Activated T-cell treated with anti-CD3 and anti-CD28 coated beads, Interleukin-2, amount 50 U/mL, for 24 hours (primary cell): ENCODE measurements around the gene THOC6.

ENCODE experiments used
- DNase-seq: peaks from one replicate; pipeline ENCODE4 v3.0.0-alpha.2; 2020
- H3K27ac Mint-ChIP-seq: 2 replicates; pipeline ENCODE4 v1.8.0; 2020; ENCODE audit warnings: mild to moderate bottlenecking, mixed read lengths
- H3K27me3 Mint-ChIP-seq: 2 replicates; pipeline ENCODE4 v1.8.0; 2020; ENCODE audit warnings: mixed read lengths
- H3K36me3 Mint-ChIP-seq: 2 replicates; pipeline ENCODE4 v1.8.0; 2020; ENCODE audit warnings: low read depth, mixed read lengths
- H3K4me1 Mint-ChIP-seq: 2 replicates; pipeline ENCODE4 v1.8.0; 2020; ENCODE audit warnings: low read depth, mixed read lengths
- H3K4me3 Mint-ChIP-seq: 2 replicates; pipeline ENCODE4 v1.8.0; 2020; ENCODE audit warnings: mild to moderate bottlenecking, moderate library complexity, mixed read lengths
- H3K9me3 Mint-ChIP-seq: 2 replicates; pipeline ENCODE4 v1.8.0; 2020; ENCODE audit warnings: mixed read lengths

The THOC6 gene

GRCh38 chr16:3017794-3018506 lies 5.9 kb upstream of the THOC6 start, which contains the start of gene CLDN6:
Gene CLDN6, minus strand, starts transcription at chr16:3018183. Its CDS starts 2,162 bp downstream, at chr16:3016021.
- Mint-ChIP-seq H3K36me3 (peaks cover 1% of the 10 kb centered on the region), H3K27ac (no peak within 1 kb of the TSS), H3K9me3 (no peaks in the 10 kb centered on the region), H3K4me3 (no peak within 1 kb of the TSS), H3K27me3 (peaks cover 23% of the 10 kb centered on the region), H3K4me1 (peaks cover 36% of the 10 kb centered on the region)
- no peak for DNase-seq

- H3K27ac Mint-ChIP-seq = peak overlapping the region; percentile 87
- H3K9me3 Mint-ChIP-seq = no peaks in the 10 kb centered on the region
- peaks cover 5% of the 10 kb centered on the region for H3K36me3 Mint-ChIP-seq
- peaks cover 48% of the 10 kb centered on the region for H3K4me1 Mint-ChIP-seq
- peaks cover 16% of the 10 kb centered on the region for H3K27me3 Mint-ChIP-seq
- DNase-seq = no peak
- peak overlapping the region; percentile 88 for H3K4me3 Mint-ChIP-seq
Observed at GRCh38 chr16:3019594-3020246, 4.1 kb upstream of the THOC6 start.

- peak; percentile 80 for DNase-seq
- Mint-ChIP-seq H3K4me1 (peaks cover 52% of the 10 kb centered on the region), H3K27ac (peak within 1 kb of the TSS; percentile 99), H3K9me3 (no peaks in the 10 kb centered on the region), H3K36me3 (peaks cover 5% of the 10 kb centered on the region), H3K27me3 (peaks cover 14% of the 10 kb centered on the region), H3K4me3 (peak within 1 kb of the TSS; percentile 88)
Observed at GRCh38 chr16:3020247-3020603, 3.6 kb upstream of the THOC6 start, which contains the start of gene TNFRSF12A. Gene TNFRSF12A, plus strand, starts transcription at chr16:3020368. Its CDS starts 30 bp downstream, at chr16:3020398.

- Mint-ChIP-seq H3K4me1 (peaks cover 56% of the 10 kb centered on the region), H3K9me3 (no peaks in the 10 kb centered on the region), H3K36me3 (peaks cover 11% of the 10 kb centered on the region), H3K27ac (peak overlapping the region; percentile 99), H3K4me3 (peak overlapping the region; percentile 88), H3K27me3 (peaks cover 14% of the 10 kb centered on the region)
- DNase-seq = peak; percentile 70
Observed at GRCh38 chr16:3020604-3021448, 3.0 kb upstream of the THOC6 start.

- H3K27me3 Mint-ChIP-seq = peaks cover 14% of the 10 kb centered on the region
- H3K4me1 Mint-ChIP-seq = peaks cover 56% of the 10 kb centered on the region
- peak overlapping the region; percentile 88 for H3K4me3 Mint-ChIP-seq
- peaks cover 19% of the 10 kb centered on the region for H3K36me3 Mint-ChIP-seq
- H3K27ac Mint-ChIP-seq = peak overlapping the region; percentile 99
- no peaks in the 10 kb centered on the region for H3K9me3 Mint-ChIP-seq
- peak; percentile 85 for DNase-seq
Observed at GRCh38 chr16:3021449-3022207, 2.2 kb upstream of the THOC6 start.

GRCh38 chr16:3022208-3022683 lies 1.6 kb upstream of the THOC6 start:
- peaks cover 56% of the 10 kb centered on the region for H3K4me1 Mint-ChIP-seq

GRCh38 chr16:3022684-3023414 lies 986 bp upstream of the THOC6 start:
- Mint-ChIP-seq H3K4me3 (peak overlapping the region; percentile 88), H3K36me3 (peaks cover 29% of the 10 kb centered on the region), H3K4me1 (peaks cover 59% of the 10 kb centered on the region), H3K27me3 (peaks cover 9% of the 10 kb centered on the region), H3K27ac (peak overlapping the region; percentile 99), H3K9me3 (no peaks in the 10 kb centered on the region)
- DNase-seq = peak; percentile 58

More at GRCh38 chr16:3022208-3022683, 1.6 kb upstream of the THOC6 start:
- peak; percentile 91 for DNase-seq
- Mint-ChIP-seq H3K27ac (peak overlapping the region; percentile 99), H3K4me3 (peak overlapping the region; percentile 88), H3K36me3 (peaks cover 25% of the 10 kb centered on the region), H3K9me3 (no peaks in the 10 kb centered on the region), H3K27me3 (peaks cover 10% of the 10 kb centered on the region)

GRCh38 chr16:3023415-3023668 lies 493 bp upstream of the THOC6 start:
- peaks cover 30% of the 10 kb centered on the region for H3K36me3 Mint-ChIP-seq
- H3K4me3 Mint-ChIP-seq = peak overlapping the region; percentile 88
- H3K27me3 Mint-ChIP-seq = peaks cover 9% of the 10 kb centered on the region
- no peaks in the 10 kb centered on the region for H3K9me3 Mint-ChIP-seq
- DNase-seq = peak; percentile 65
- peak overlapping the region; percentile 99 for H3K27ac Mint-ChIP-seq
- H3K4me1 Mint-ChIP-seq = peaks cover 57% of the 10 kb centered on the region

- DNase-seq = no peak
- Mint-ChIP-seq H3K36me3 (peaks cover 30% of the 10 kb centered on the region), H3K4me1 (peaks cover 62% of the 10 kb centered on the region), H3K4me3 (peak overlapping the region; percentile 88), H3K27me3 (peaks cover 17% of the 10 kb centered on the region), H3K9me3 (no peaks in the 10 kb centered on the region), H3K27ac (no peak overlapping the region)
Observed at GRCh38 chr16:3025032-3026002, 1.5 kb downstream of the THOC6 start.

GRCh38 chr16:3026003-3026378 lies 2.2 kb downstream of the THOC6 start:
- Mint-ChIP-seq H3K27me3 (peaks cover 23% of the 10 kb centered on the region), H3K4me3 (no peak overlapping the region), H3K4me1 (peaks cover 57% of the 10 kb centered on the region), H3K9me3 (no peaks in the 10 kb centered on the region), H3K36me3 (peaks cover 30% of the 10 kb centered on the region), H3K27ac (no peak overlapping the region)
- DNase-seq = no peak

- DNase-seq = no peak
- Mint-ChIP-seq H3K27ac (no peak overlapping the region), H3K4me1 (peaks cover 50% of the 10 kb centered on the region), H3K27me3 (peaks cover 28% of the 10 kb centered on the region), H3K4me3 (no peak overlapping the region), H3K9me3 (no peaks in the 10 kb centered on the region), H3K36me3 (peaks cover 29% of the 10 kb centered on the region)
Observed at GRCh38 chr16:3026609-3027488, 3.0 kb downstream of the THOC6 start.

GRCh38 chr16:3027489-3027795 lies 3.6 kb downstream of the THOC6 start:
- Mint-ChIP-seq H3K27ac (no peak overlapping the region), H3K4me3 (no peak overlapping the region), H3K27me3 (peaks cover 34% of the 10 kb centered on the region), H3K9me3 (no peaks in the 10 kb centered on the region), H3K36me3 (peaks cover 29% of the 10 kb centered on the region), H3K4me1 (peaks cover 44% of the 10 kb centered on the region)
- no peak for DNase-seq
